ENCODE results near the gene ZMIZ1.

The ZMIZ1 gene

DNA sequence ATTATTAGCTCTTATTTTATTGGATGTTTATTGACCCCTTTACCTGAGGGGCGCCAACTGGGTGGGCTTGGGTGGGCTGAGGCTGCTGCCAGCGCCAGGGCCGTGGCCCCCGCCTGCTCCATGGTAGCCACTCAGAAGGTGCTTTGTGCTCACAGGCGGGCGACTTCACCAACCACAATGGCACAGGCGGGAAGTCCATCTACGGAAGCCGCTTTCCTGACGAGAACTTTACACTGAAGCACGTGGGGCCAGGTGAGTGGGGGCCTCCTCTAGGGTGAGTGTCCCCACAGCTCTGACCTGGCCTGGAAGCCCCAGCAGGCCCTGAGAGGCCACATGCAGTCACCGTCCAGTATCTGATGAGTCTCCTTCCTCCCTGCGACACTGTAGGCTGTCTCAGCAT, 282.6 kb downstream of the ZMIZ1 start:
- Histone ChIP-seq H2BK5ac (ENCODE audit: low read length) (no peak overlapping the region), H3K56ac (ENCODE audit: low read length) (no peak overlapping the region), H2AK5ac (ENCODE audit: low read length) (no peak overlapping the region), H3K4me3 (ENCODE audit: low read length) (no peak overlapping the region), H3K4ac (ENCODE audit: low read depth, low read length) (no peak overlapping the region), H4K8ac (ENCODE audit: low read depth, low read length) (no peak overlapping the region), H3K23ac (ENCODE audit: low read length) (no peak overlapping the region), H3K27me3 (ENCODE audit: insufficient read depth, low read length, poor library complexity) (no peaks in the 10 kb centered on the region), H3K4me2 (ENCODE audit: low read length) (no peak overlapping the region), H3K79me1 (ENCODE audit: low read length) (peaks cover 14% of the 10 kb centered on the region), H3K36me3 (ENCODE audit: control insufficient read depth, insufficient read depth, low read length) (peaks cover 12% of the 10 kb centered on the region), H4K5ac (ENCODE audit: low read length) (no peak overlapping the region), H2BK15ac (replicated peaks; ENCODE audit: low read depth) (no peak overlapping the region), H3K4me1 (ENCODE audit: control insufficient read depth, low read depth, low read length) (peaks cover 4% of the 10 kb centered on the region), H3K79me2 (ENCODE audit: control insufficient read depth, insufficient read depth, low read length) (peaks cover 9% of the 10 kb centered on the region), H2BK120ac (ENCODE audit: low read depth, low read length) (no peak overlapping the region), H3K9ac (ENCODE audit: low read length) (no peak overlapping the region), H3K18ac (ENCODE audit: low read length) (no peak overlapping the region), H3K27ac (ENCODE audit: low read depth, low read length) (no peak overlapping the region)
- DNase-seq: no peak
- no CpG with 5 or more reads among the region's 13 CpGs for WGBS (ENCODE audit: extremely low coverage, insufficient coverage, low lambda C conversion rate)

DNA sequence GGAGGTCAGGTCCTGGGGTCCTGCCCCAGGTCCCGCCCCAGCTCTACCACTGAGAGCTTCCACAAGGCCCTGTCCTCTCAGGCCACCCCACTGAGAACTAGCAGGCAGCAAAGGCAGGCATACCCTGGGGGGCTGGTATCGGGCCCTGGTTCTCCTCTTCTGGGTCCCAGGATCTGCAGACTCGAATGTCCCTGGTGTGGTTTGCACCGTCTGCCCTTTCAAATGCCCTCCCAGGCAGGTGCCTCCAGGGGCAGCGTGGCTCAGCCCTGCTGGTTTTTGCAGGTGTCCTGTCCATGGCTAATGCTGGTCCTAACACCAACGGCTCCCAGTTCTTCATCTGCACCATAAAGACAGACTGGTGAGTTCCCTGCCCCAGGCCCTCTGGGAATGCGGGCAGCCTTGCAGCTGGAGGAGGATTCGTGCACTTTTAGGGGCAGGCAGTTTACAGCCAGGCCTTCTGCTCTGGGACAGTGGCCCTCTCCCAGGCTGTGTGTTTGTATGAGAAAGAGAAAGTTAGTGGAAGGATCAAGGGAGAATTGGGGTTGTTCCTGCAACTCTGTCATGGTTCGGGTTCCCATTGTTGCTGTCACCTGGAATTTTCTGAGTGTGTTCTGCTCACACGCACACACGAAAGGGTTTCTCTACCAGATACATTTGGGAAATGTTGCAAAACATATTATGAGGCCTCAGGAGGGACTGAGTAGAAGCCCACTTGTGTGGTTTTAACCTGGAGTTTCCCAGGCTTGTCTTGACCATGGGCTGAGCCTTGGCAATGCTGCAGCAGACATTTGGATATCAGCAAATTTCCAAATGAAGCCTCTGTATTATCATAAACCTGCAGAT, 283.5 kb downstream of the ZMIZ1 start:
- peaks cover 12% of the 10 kb centered on the region for H3K36me3 ChIP-seq (ENCODE audit: control insufficient read depth, insufficient read depth, low read length)
- WGBS (ENCODE audit: extremely low coverage, insufficient coverage, low lambda C conversion rate): no CpG with 5 or more reads among the region's 11 CpGs
- H3K23ac ChIP-seq (ENCODE audit: low read length): no peak overlapping the region
- no peak overlapping the region for H3K27ac ChIP-seq (ENCODE audit: low read depth, low read length)
- no peak overlapping the region for H4K5ac ChIP-seq (ENCODE audit: low read length)
- H2BK120ac ChIP-seq (ENCODE audit: low read depth, low read length): no peak overlapping the region
- H3K79me1 ChIP-seq (ENCODE audit: low read length): peaks cover 14% of the 10 kb centered on the region
- H3K9ac ChIP-seq (ENCODE audit: low read length): no peak overlapping the region
- H3K79me2 ChIP-seq (ENCODE audit: control insufficient read depth, insufficient read depth, low read length): peaks cover 9% of the 10 kb centered on the region
- no peaks in the 10 kb centered on the region for H3K27me3 ChIP-seq (ENCODE audit: insufficient read depth, low read length, poor library complexity)
- no peak overlapping the region for H2BK15ac ChIP-seq (replicated peaks; ENCODE audit: low read depth)
- no peak overlapping the region for H3K4me2 ChIP-seq (ENCODE audit: low read length)
- H4K8ac ChIP-seq (ENCODE audit: low read depth, low read length): no peak overlapping the region
- no peak overlapping the region for H3K4me3 ChIP-seq (ENCODE audit: low read length)
- no peak overlapping the region for H2BK5ac ChIP-seq (ENCODE audit: low read length)
- peaks cover 4% of the 10 kb centered on the region for H3K4me1 ChIP-seq (ENCODE audit: control insufficient read depth, low read depth, low read length)
- no peak overlapping the region for H3K18ac ChIP-seq (ENCODE audit: low read length)
- H3K4ac ChIP-seq (ENCODE audit: low read depth, low read length): no peak overlapping the region
- H3K56ac ChIP-seq (ENCODE audit: low read length): no peak overlapping the region
- DNase-seq: no peak
- no peak overlapping the region for H2AK5ac ChIP-seq (ENCODE audit: low read length)

DNA sequence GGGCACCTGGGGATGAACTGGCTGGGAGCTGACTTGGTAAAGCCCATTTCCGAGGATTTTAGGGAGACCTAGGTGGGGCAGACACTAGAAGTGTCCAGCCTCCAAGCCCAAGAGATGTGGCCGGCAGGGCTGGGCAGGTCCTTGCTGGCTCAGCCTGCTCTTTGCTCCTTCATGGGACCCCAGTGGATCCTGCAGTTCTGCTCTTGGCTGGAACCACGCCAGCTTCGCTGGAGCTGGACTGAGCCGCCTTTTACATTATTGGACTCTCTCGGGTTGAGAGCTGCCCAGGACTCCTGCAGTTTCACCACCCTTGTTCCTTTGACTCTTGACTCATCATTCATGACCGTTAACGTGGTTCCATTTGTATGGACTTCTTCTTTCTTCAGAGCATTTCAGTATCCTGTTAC, 284.2 kb downstream of the ZMIZ1 start:
- H3K36me3 ChIP-seq (ENCODE audit: control insufficient read depth, insufficient read depth, low read length): peaks cover 12% of the 10 kb centered on the region
- H2BK5ac ChIP-seq (ENCODE audit: low read length): no peak overlapping the region
- H3K27ac ChIP-seq (ENCODE audit: low read depth, low read length): no peak overlapping the region
- H2AK5ac ChIP-seq (ENCODE audit: low read length): no peak overlapping the region
- no peak overlapping the region for H3K18ac ChIP-seq (ENCODE audit: low read length)
- H3K79me2 ChIP-seq (ENCODE audit: control insufficient read depth, insufficient read depth, low read length): peaks cover 9% of the 10 kb centered on the region
- H3K79me1 ChIP-seq (ENCODE audit: low read length): peaks cover 14% of the 10 kb centered on the region
- no CpG with 5 or more reads among the region's 8 CpGs for WGBS (ENCODE audit: extremely low coverage, insufficient coverage, low lambda C conversion rate)
- no peak overlapping the region for H4K5ac ChIP-seq (ENCODE audit: low read length)
- H3K4me3 ChIP-seq (ENCODE audit: low read length): no peak overlapping the region
- H3K9ac ChIP-seq (ENCODE audit: low read length): no peak overlapping the region
- H2BK120ac ChIP-seq (ENCODE audit: low read depth, low read length): no peak overlapping the region
- no peak overlapping the region for H3K56ac ChIP-seq (ENCODE audit: low read length)
- peaks cover 4% of the 10 kb centered on the region for H3K4me1 ChIP-seq (ENCODE audit: control insufficient read depth, low read depth, low read length)
- H3K27me3 ChIP-seq (ENCODE audit: insufficient read depth, low read length, poor library complexity): no peaks in the 10 kb centered on the region
- DNase-seq: no peak
- no peak overlapping the region for H2BK15ac ChIP-seq (replicated peaks; ENCODE audit: low read depth)
- no peak overlapping the region for H4K8ac ChIP-seq (ENCODE audit: low read depth, low read length)
- H3K4ac ChIP-seq (ENCODE audit: low read depth, low read length): no peak overlapping the region
- H3K4me2 ChIP-seq (ENCODE audit: low read length): no peak overlapping the region
- H3K23ac ChIP-seq (ENCODE audit: low read length): no peak overlapping the region

GRCh38 chr10:79353726-79354125, 285.0 kb downstream of the ZMIZ1 start:
- Histone ChIP-seq H4K8ac (ENCODE audit: low read depth, low read length) (no peak overlapping the region), H4K5ac (ENCODE audit: low read length) (no peak overlapping the region), H3K4me3 (ENCODE audit: low read length) (no peak overlapping the region), H3K4ac (ENCODE audit: low read depth, low read length) (no peak overlapping the region), H2AK5ac (ENCODE audit: low read length) (no peak overlapping the region), H3K79me2 (ENCODE audit: control insufficient read depth, insufficient read depth, low read length) (peaks cover 2% of the 10 kb centered on the region), H2BK120ac (ENCODE audit: low read depth, low read length) (no peak overlapping the region), H2BK5ac (ENCODE audit: low read length) (no peak overlapping the region), H3K56ac (ENCODE audit: low read length) (no peak overlapping the region), H3K4me1 (ENCODE audit: control insufficient read depth, low read depth, low read length) (no peaks in the 10 kb centered on the region), H3K9ac (ENCODE audit: low read length) (no peak overlapping the region), H3K27ac (ENCODE audit: low read depth, low read length) (no peak overlapping the region), H3K18ac (ENCODE audit: low read length) (no peak overlapping the region), H3K27me3 (ENCODE audit: insufficient read depth, low read length, poor library complexity) (no peaks in the 10 kb centered on the region), H3K36me3 (ENCODE audit: control insufficient read depth, insufficient read depth, low read length) (peaks cover 12% of the 10 kb centered on the region), H3K4me2 (ENCODE audit: low read length) (no peak overlapping the region), H2BK15ac (replicated peaks; ENCODE audit: low read depth) (no peak overlapping the region), H3K23ac (ENCODE audit: low read length) (no peak overlapping the region), H3K79me1 (ENCODE audit: low read length) (peaks cover 8% of the 10 kb centered on the region)
- no peak for DNase-seq
- no CpG with 5 or more reads among the region's 11 CpGs for WGBS (ENCODE audit: extremely low coverage, insufficient coverage, low lambda C conversion rate)

- H3K79me1 ChIP-seq (ENCODE audit: low read length): peaks cover 4% of the 10 kb centered on the region
- no peak overlapping the region for H3K27ac ChIP-seq (ENCODE audit: low read depth, low read length)
- no peaks in the 10 kb centered on the region for H3K27me3 ChIP-seq (ENCODE audit: insufficient read depth, low read length, poor library complexity)
- no peaks in the 10 kb centered on the region for H3K4me1 ChIP-seq (ENCODE audit: control insufficient read depth, low read depth, low read length)
- no peak overlapping the region for H2BK5ac ChIP-seq (ENCODE audit: low read length)
- H3K36me3 ChIP-seq (ENCODE audit: control insufficient read depth, insufficient read depth, low read length): peaks cover 12% of the 10 kb centered on the region
- no peak overlapping the region for H4K5ac ChIP-seq (ENCODE audit: low read length)
- H3K9ac ChIP-seq (ENCODE audit: low read length): no peak overlapping the region
- no peak overlapping the region for H2BK15ac ChIP-seq (replicated peaks; ENCODE audit: low read depth)
- no peak overlapping the region for H3K56ac ChIP-seq (ENCODE audit: low read length)
- H3K4ac ChIP-seq (ENCODE audit: low read depth, low read length): no peak overlapping the region
- no peak overlapping the region for H4K8ac ChIP-seq (ENCODE audit: low read depth, low read length)
- H3K23ac ChIP-seq (ENCODE audit: low read length): no peak overlapping the region
- no peak overlapping the region for H3K18ac ChIP-seq (ENCODE audit: low read length)
- WGBS (ENCODE audit: extremely low coverage, insufficient coverage, low lambda C conversion rate): no CpG with 5 or more reads among the region's 3 CpGs
- no peak for DNase-seq
- no peaks in the 10 kb centered on the region for H3K79me2 ChIP-seq (ENCODE audit: control insufficient read depth, insufficient read depth, low read length)
- H3K4me2 ChIP-seq (ENCODE audit: low read length): no peak overlapping the region
- H2BK120ac ChIP-seq (ENCODE audit: low read depth, low read length): no peak overlapping the region
- H2AK5ac ChIP-seq (ENCODE audit: low read length): no peak overlapping the region
- H3K4me3 ChIP-seq (ENCODE audit: low read length): no peak overlapping the region
Measured at GRCh38 chr10:79354141-79354540, 285.4 kb downstream of the ZMIZ1 start.

- no CpG with 5 or more reads among the region's 6 CpGs for WGBS (ENCODE audit: extremely low coverage, insufficient coverage, low lambda C conversion rate)
- no peak overlapping the region for H3K18ac ChIP-seq (ENCODE audit: low read length)
Measured at GRCh38 chr10:79354615-79355014, 285.8 kb downstream of the ZMIZ1 start.

More at GRCh38 chr10:79354615-79355014, 285.8 kb downstream of the ZMIZ1 start:
- H4K8ac ChIP-seq (ENCODE audit: low read depth, low read length): no peak overlapping the region
- no peak overlapping the region for H3K4me3 ChIP-seq (ENCODE audit: low read length)
- no peak overlapping the region for H4K5ac ChIP-seq (ENCODE audit: low read length)
- no peak overlapping the region for H3K56ac ChIP-seq (ENCODE audit: low read length)
- H3K79me1 ChIP-seq (ENCODE audit: low read length): peaks cover 1% of the 10 kb centered on the region
- no peak overlapping the region for H2BK15ac ChIP-seq (replicated peaks; ENCODE audit: low read depth)
- H3K4ac ChIP-seq (ENCODE audit: low read depth, low read length): no peak overlapping the region
- no peak overlapping the region for H3K23ac ChIP-seq (ENCODE audit: low read length)
- no peak overlapping the region for H2BK5ac ChIP-seq (ENCODE audit: low read length)
- no peak overlapping the region for H3K9ac ChIP-seq (ENCODE audit: low read length)
- no peak overlapping the region for H3K4me2 ChIP-seq (ENCODE audit: low read length)
- no peaks in the 10 kb centered on the region for H3K4me1 ChIP-seq (ENCODE audit: control insufficient read depth, low read depth, low read length)
- peaks cover 9% of the 10 kb centered on the region for H3K36me3 ChIP-seq (ENCODE audit: control insufficient read depth, insufficient read depth, low read length)
- H3K79me2 ChIP-seq (ENCODE audit: control insufficient read depth, insufficient read depth, low read length): no peaks in the 10 kb centered on the region
- no peaks in the 10 kb centered on the region for H3K27me3 ChIP-seq (ENCODE audit: insufficient read depth, low read length, poor library complexity)
- H3K27ac ChIP-seq (ENCODE audit: low read depth, low read length): no peak overlapping the region
- no peak overlapping the region for H2AK5ac ChIP-seq (ENCODE audit: low read length)
- no peak overlapping the region for H2BK120ac ChIP-seq (ENCODE audit: low read depth, low read length)
- DNase-seq: no peak

All from mesendoderm (in vitro differentiated cells).